ENCODE measurements around the gene NLRC5.
A peak's percentile ranks its signal among the peaks of the same experiment; 100 is the strongest.
"Not testable (repeated sequence)": the region's sequence is repeated elsewhere in the genome, so short reads cannot be mapped to it uniquely, and the experiment has no call there.

Gene NLRC5

GRCh38 chr16:56987692-56988091, 1.7 kb upstream of the NLRC5 start:
- TF ChIP-seq POLR2A (IDR thresholded peaks at IDR 0.05; ENCODE audit: low read depth, low read length): no peak
- TF ChIP-seq SPI1 (IDR thresholded peaks at IDR 0.05; ENCODE audit: low read depth, low read length): no peak
- no peak for TF ChIP-seq TAF1 (IDR thresholded peaks at IDR 0.05; ENCODE audit: low read depth, low read length)
- no peak for TF ChIP-seq POLR2AphosphoS5 (IDR thresholded peaks at IDR 0.05; ENCODE audit: low read depth, low read length)
- no peak for TF ChIP-seq PAX5 (IDR thresholded peaks at IDR 0.05; ENCODE audit: insufficient read depth, low read length, severe bottlenecking)
- no peak for TF ChIP-seq POU2F2 (IDR thresholded peaks at IDR 0.05; ENCODE audit: low read depth, low read length)
- no peak for FAIRE-seq
- DNase-seq (ENCODE audit: insufficient read length, low spot score): no peak

- FAIRE-seq: peak; percentile 59
- TF ChIP-seq POLR2AphosphoS5 (IDR thresholded peaks at IDR 0.05; ENCODE audit: low read depth, low read length) (no peak), TAF1 (IDR thresholded peaks at IDR 0.05; ENCODE audit: low read depth, low read length) (no peak), PAX5 (IDR thresholded peaks at IDR 0.05; ENCODE audit: insufficient read depth, low read length, severe bottlenecking) (no peak), POU2F2 (IDR thresholded peaks at IDR 0.05; ENCODE audit: low read depth, low read length) (no peak), SPI1 (IDR thresholded peaks at IDR 0.05; ENCODE audit: low read depth, low read length) (no peak), POLR2A (IDR thresholded peaks at IDR 0.05; ENCODE audit: low read depth, low read length) (no peak)
- no peak for DNase-seq (ENCODE audit: insufficient read length, low spot score)
These were observed 1.0 kb upstream of the NLRC5 start for GRCh38 chr16:56988161-56988947.

- no peak for DNase-seq (ENCODE audit: insufficient read length, low spot score)
- TF ChIP-seq POLR2AphosphoS5 (IDR thresholded peaks at IDR 0.05; ENCODE audit: low read depth, low read length) (no peak), POU2F2 (IDR thresholded peaks at IDR 0.05; ENCODE audit: low read depth, low read length) (no peak), POLR2A (IDR thresholded peaks at IDR 0.05; ENCODE audit: low read depth, low read length) (no peak), SPI1 (IDR thresholded peaks at IDR 0.05; ENCODE audit: low read depth, low read length) (no peak), TAF1 (IDR thresholded peaks at IDR 0.05; ENCODE audit: low read depth, low read length) (no peak), PAX5 (IDR thresholded peaks at IDR 0.05; ENCODE audit: insufficient read depth, low read length, severe bottlenecking) (no peak)
- FAIRE-seq: no peak
These were observed 631 bp downstream of the NLRC5 start for GRCh38 chr16:56989988-56990387.

GRCh38 chr16:56990407-56991286, 1.3 kb downstream of the NLRC5 start:
- 0 out of 2 replicates have a peak, but pooled peaks have one; percentile 27 for TF ChIP-seq POLR2A (IDR thresholded peaks at IDR 0.05; ENCODE audit: low read depth, low read length)
- TF ChIP-seq TAF1 (IDR thresholded peaks at IDR 0.05; ENCODE audit: low read depth, low read length): no peak
- DNase-seq (ENCODE audit: insufficient read length, low spot score) (no peak), FAIRE-seq (peak; percentile 85)

GRCh38 chr16:56992431-56992830, 3.1 kb downstream of the NLRC5 start:
- FAIRE-seq; DNase-seq (ENCODE audit: insufficient read length, low spot score): not testable (repeated sequence)

- DNase-seq (ENCODE audit: insufficient read length, low spot score): no peak
- TF ChIP-seq POLR2A (IDR thresholded peaks at IDR 0.05; ENCODE audit: low read depth, low read length) (no peak), SPI1 (IDR thresholded peaks at IDR 0.05; ENCODE audit: low read depth, low read length) (no peak), POLR2AphosphoS5 (IDR thresholded peaks at IDR 0.05; ENCODE audit: low read depth, low read length) (no peak), POU2F2 (IDR thresholded peaks at IDR 0.05; ENCODE audit: low read depth, low read length) (no peak)
- FAIRE-seq: no peak
These were observed 3.8 kb downstream of the NLRC5 start for GRCh38 chr16:56993204-56993603.

GRCh38 chr16:56994311-56994710, 5.0 kb downstream of the NLRC5 start:
- DNase-seq (ENCODE audit: insufficient read length, low spot score) (no peak), FAIRE-seq (peak; percentile 20)
- no peak for TF ChIP-seq POU2F2 (IDR thresholded peaks at IDR 0.05; ENCODE audit: low read depth, low read length)
- TF ChIP-seq TAF1 (IDR thresholded peaks at IDR 0.05; ENCODE audit: low read depth, low read length): no peak
- TF ChIP-seq SPI1 (IDR thresholded peaks at IDR 0.05; ENCODE audit: low read depth, low read length): no peak

GRCh38 chr16:56995136-56995805, 5.9 kb downstream of the NLRC5 start:
- FAIRE-seq: no peak
- TF ChIP-seq TAF1 (IDR thresholded peaks at IDR 0.05; ENCODE audit: low read depth, low read length): no peak
- TF ChIP-seq POLR2A (IDR thresholded peaks at IDR 0.05; ENCODE audit: low read depth, low read length): no peak
- no peak for TF ChIP-seq SPI1 (IDR thresholded peaks at IDR 0.05; ENCODE audit: low read depth, low read length)
- TF ChIP-seq PAX5 (IDR thresholded peaks at IDR 0.05; ENCODE audit: insufficient read depth, low read length, severe bottlenecking): no peak

GRCh38 chr16:56997264-56997663, 7.9 kb downstream of the NLRC5 start:
- FAIRE-seq: peak; percentile 38
- DNase-seq (ENCODE audit: insufficient read length, low spot score): no peak

More at GRCh38 chr16:56995136-56995805, 5.9 kb downstream of the NLRC5 start:
- DNase-seq (ENCODE audit: insufficient read length, low spot score): no peak

More at GRCh38 chr16:56997264-56997663, 7.9 kb downstream of the NLRC5 start:
- no peak for TF ChIP-seq POLR2A (IDR thresholded peaks at IDR 0.05; ENCODE audit: low read depth, low read length)
- TF ChIP-seq POU2F2 (IDR thresholded peaks at IDR 0.05; ENCODE audit: low read depth, low read length): no peak
- TF ChIP-seq SPI1 (IDR thresholded peaks at IDR 0.05; ENCODE audit: low read depth, low read length): no peak
- TF ChIP-seq PAX5 (IDR thresholded peaks at IDR 0.05; ENCODE audit: insufficient read depth, low read length, severe bottlenecking): no peak
- no peak for TF ChIP-seq TAF1 (IDR thresholded peaks at IDR 0.05; ENCODE audit: low read depth, low read length)
- no peak for TF ChIP-seq POLR2AphosphoS5 (IDR thresholded peaks at IDR 0.05; ENCODE audit: low read depth, low read length)
